Retinal pigment epithelial cell (primary cell): ENCODE results near the gene BOLL.
"Not testable (repeated sequence)": the region's sequence is repeated elsewhere in the genome, so short reads cannot be mapped to it uniquely, and the experiment has no call there.

ENCODE experiments used
- DNase-seq: peaks from one replicate; pipeline ENCODE4 v3.0.0-alpha.2; 2010; ENCODE audit warnings: low read depth
- H3K4me3 ChIP-seq: 2 replicates; pipeline ENCODE4 v1.5.1; 2011; ENCODE audit warnings: mild to moderate bottlenecking, low read length, control low read depth, moderate library complexity
- CTCF ChIP-seq: conservative IDR thresholded peaks from 2 replicates; pipeline ENCODE4 v1.5.1; 2011; ENCODE audit warnings: low read depth, low read length, control low read depth, inconsistent platforms

The BOLL gene

DNA sequence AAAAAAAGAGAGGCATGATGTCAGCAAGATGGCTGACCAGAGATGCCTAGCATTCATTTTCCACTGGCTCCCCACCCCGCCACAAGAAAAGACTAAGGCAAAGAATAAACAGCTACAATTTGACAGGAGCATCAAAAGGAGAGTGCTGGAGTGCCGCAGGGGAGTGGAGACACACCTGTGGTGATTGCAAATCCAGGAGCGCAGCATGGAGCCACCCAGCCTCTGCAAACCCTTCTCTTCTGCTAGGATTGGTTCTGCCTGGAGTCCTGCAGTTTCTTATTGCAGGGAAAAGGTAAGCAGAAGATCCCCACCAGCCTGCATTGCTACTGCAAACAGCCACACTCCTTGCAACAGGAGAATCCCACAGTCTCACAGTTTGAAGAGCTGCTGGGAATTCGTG lies 26.1 kb downstream of the BOLL start:
- no peak overlapping the region for H3K4me3 ChIP-seq
- TF ChIP-seq CTCF: no peak
- no peak for DNase-seq

DNA sequence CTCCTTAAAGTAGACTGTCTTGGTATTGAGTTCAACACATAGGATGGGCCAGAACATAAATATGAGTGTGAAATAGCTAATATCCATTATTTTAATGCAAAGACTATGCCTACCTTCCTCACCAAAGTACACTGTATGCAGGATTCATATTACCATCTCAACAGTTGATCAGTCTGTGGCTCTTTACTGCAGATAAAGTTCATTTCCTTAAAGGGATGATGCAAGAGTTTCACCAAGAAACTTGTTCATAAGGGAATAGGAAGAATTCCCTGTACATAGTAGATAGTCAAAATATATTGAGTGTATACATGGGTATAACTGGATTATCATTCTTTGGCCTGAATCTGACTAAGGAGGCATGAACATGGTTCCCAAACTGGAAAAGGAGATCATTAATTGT lies 44.9 kb downstream of the BOLL start:
- no peak for DNase-seq
- TF ChIP-seq CTCF: no peak
- H3K4me3 ChIP-seq: no peak overlapping the region

GRCh38 chr2:197728555-197729544 lies 56.3 kb downstream of the BOLL start:
- DNase-seq, H3K4me3 ChIP-seq: not testable (repeated sequence)

DNA sequence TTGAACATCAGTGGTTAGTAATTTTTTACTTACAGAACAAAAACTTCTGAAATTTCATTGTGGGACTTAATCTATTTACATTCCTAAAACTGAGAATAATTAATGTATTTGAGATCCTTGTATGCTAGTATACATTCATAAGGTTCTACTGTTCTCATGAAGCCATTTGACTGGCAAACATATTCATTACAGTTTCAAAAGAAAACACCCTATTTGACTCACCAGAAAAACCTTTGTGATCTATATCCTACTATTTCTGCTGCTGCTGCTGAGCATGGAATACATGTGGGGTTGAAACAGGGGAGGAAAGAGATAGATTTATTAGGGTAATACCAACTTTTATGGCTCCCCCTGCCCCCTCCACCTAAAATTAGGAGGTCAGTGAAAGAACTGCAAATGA lies 58.1 kb downstream of the BOLL start:
- no peak overlapping the region for H3K4me3 ChIP-seq
- DNase-seq: no peak
- TF ChIP-seq CTCF: no peak

- no peak for TF ChIP-seq CTCF
- no peak overlapping the region for H3K4me3 ChIP-seq
- DNase-seq: no peak
Observed at GRCh38 chr2:197717863-197718262, 67.3 kb downstream of the BOLL start.

DNA sequence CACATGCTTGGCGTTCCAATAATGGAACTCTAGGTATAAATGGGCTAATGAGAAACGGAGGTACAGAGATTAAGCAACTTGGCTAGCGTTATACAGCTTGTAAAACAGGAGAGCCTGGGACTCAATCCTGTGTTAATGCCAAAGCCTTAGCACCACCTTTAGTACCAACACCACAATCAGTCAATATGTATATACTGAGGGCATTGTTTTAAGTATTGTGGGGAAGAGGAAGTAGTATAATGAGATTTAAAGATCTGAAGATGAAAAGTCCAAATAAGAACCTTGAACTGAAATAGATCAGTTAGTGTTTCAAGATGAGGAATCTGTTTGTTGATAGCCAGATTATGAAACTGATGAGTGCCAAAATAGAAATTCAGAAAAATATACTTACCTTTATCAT lies 71.8 kb downstream of the BOLL start:
- no peak for DNase-seq
- no peak for TF ChIP-seq CTCF
- no peak overlapping the region for H3K4me3 ChIP-seq

DNA sequence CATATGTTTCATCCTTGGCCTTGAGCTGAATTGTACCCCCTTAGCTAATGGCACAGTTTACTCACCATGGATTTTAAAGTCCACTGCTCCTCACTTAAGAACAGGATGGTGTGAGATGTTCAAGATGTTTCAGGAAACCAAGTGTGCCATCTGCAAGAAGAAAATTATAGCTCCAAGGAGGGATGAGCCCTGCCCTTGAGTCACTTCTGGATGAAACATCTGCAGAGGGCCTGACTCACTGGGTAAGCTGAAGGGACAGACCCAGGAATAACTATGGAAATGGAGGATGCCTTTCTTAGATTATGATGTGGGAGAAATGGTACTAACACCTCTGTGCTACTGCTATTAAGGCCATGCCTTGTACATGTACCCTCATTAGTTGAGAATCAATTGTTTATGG lies 73.5 kb downstream of the BOLL start:
- DNase-seq: no peak
- no peak overlapping the region for H3K4me3 ChIP-seq
- TF ChIP-seq CTCF: no peak
